Trophoblast cell (in vitro differentiated cells and primary cell): Measurements from ENCODE around the gene NELFA.

Experiments
- DNase-seq, 2 donors: peaks; one replicate each; pipeline ENCODE4 v3.0.0-alpha.2; 2016
- H2AFZ ChIP-seq: 2 replicates; pipeline ENCODE4 v1.6.1; 2013; ENCODE audit warnings: low read length, moderate library complexity, mild to moderate bottlenecking; ENCODE audit not compliant: insufficient read depth, poor library complexity
- H2AK5ac ChIP-seq: 2 replicates; pipeline ENCODE4 v1.6.1; 2013; ENCODE audit warnings: mild to moderate bottlenecking, low read length
- H2BK120ac ChIP-seq: 2 replicates; pipeline ENCODE4 v1.6.1; 2013; ENCODE audit warnings: low read length, mild to moderate bottlenecking, moderate library complexity; ENCODE audit not compliant: insufficient read depth, poor library complexity
- H2BK12ac ChIP-seq: 2 replicates; pipeline ENCODE4 v1.6.1; 2013; ENCODE audit warnings: mild to moderate bottlenecking, low read length, moderate library complexity
- H2BK5ac ChIP-seq: 2 replicates; pipeline ENCODE4 v1.6.1; 2013; ENCODE audit warnings: low read length, low read depth, moderate library complexity, mild to moderate bottlenecking; ENCODE audit not compliant: poor library complexity
- H3K14ac ChIP-seq: 2 replicates; pipeline ENCODE4 v1.6.1; 2013; ENCODE audit warnings: mild to moderate bottlenecking, low read length
- H3K18ac ChIP-seq: 2 replicates; pipeline ENCODE4 v1.6.1; 2013; ENCODE audit warnings: mild to moderate bottlenecking, low read length
- H3K23ac ChIP-seq: 2 replicates; pipeline ENCODE4 v1.6.1; 2013; ENCODE audit warnings: low read length
- H3K27ac ChIP-seq: 2 replicates; pipeline ENCODE4 v1.5.1; 2013; ENCODE audit warnings: low read depth, mild to moderate bottlenecking, inconsistent platforms, low read length, moderate library complexity
- H3K27me3 ChIP-seq: 2 replicates; pipeline ENCODE4 v1.6.1; 2013; ENCODE audit warnings: inconsistent platforms, mild to moderate bottlenecking, low read length, moderate library complexity; ENCODE audit not compliant: insufficient read depth
- H3K36me3 ChIP-seq, 2 experiments: 1 replicate in 1 of 2; 2 replicates in 1 of 2; pipeline ENCODE4 v1.6.1; 2013; ENCODE audit warnings: low read length in 2 of 2, mild to moderate bottlenecking in 2 of 2, moderate library complexity in 1 of 2; ENCODE audit not compliant: insufficient read depth in 2 of 2, control insufficient read depth in 1 of 2
- H3K4ac ChIP-seq: 2 replicates; pipeline ENCODE4 v1.6.1; 2013; ENCODE audit warnings: low read depth, mild to moderate bottlenecking, low read length, moderate library complexity
- H3K4me1 ChIP-seq, 2 experiments: 1 replicate in 1 of 2; 2 replicates in 1 of 2; pipeline ENCODE4 v1.6.1; 2013; ENCODE audit warnings: low read length in 2 of 2, mild to moderate bottlenecking in 2 of 2, moderate library complexity in 1 of 2; ENCODE audit not compliant: insufficient read depth in 2 of 2, control insufficient read depth in 1 of 2
- H3K4me2 ChIP-seq: 2 replicates; pipeline ENCODE4 v1.6.1; 2013; ENCODE audit warnings: inconsistent platforms, mild to moderate bottlenecking, low read length, moderate library complexity
- H3K4me3 ChIP-seq: 2 replicates; pipeline ENCODE4 v1.5.1; 2013; ENCODE audit warnings: mild to moderate bottlenecking, low read depth, low read length, inconsistent platforms
- H3K79me1 ChIP-seq: one replicate; pipeline ENCODE4 v1.6.1; 2013; ENCODE audit warnings: low read length
- H3K79me2 ChIP-seq: 2 replicates; pipeline ENCODE4 v1.6.1; 2013; ENCODE audit warnings: low read length, mild to moderate bottlenecking; ENCODE audit not compliant: control insufficient read depth, insufficient read depth, poor library complexity
- H3K9ac ChIP-seq: 2 replicates; pipeline ENCODE4 v1.6.1; 2013; ENCODE audit warnings: mild to moderate bottlenecking, low read length
- H3K9me3 ChIP-seq: 2 replicates; pipeline ENCODE4 v1.6.1; 2013; ENCODE audit warnings: low read depth, mild to moderate bottlenecking, control low read depth, inconsistent platforms, low read length; ENCODE audit not compliant: insufficient read depth
- H4K12ac ChIP-seq: 2 replicates; pipeline ENCODE4 v1.6.1; 2013; ENCODE audit warnings: low read depth, mild to moderate bottlenecking, low read length, moderate library complexity
- H4K8ac ChIP-seq: 2 replicates; pipeline ENCODE4 v1.6.1; 2013; ENCODE audit warnings: low read depth, mild to moderate bottlenecking, low read length, moderate library complexity
- H4K91ac ChIP-seq: one replicate; pipeline ENCODE4 v1.6.1; 2013; ENCODE audit warnings: low read depth, mild to moderate bottlenecking, low read length, moderate library complexity
- whole genome bisulfite sequencing: extraction: QIAGEN DNeasy Blood & Tissue Kit; methylation state at CpG from one replicate; pipeline ENCODE4 v1.1.7; 2013; ENCODE audit warnings: missing lambda C conversion rate; ENCODE audit not compliant: insufficient read length, insufficient coverage; ENCODE audit errors: extremely low coverage; 5-methylcytosine and 5-hydroxymethylcytosine counted together

The NELFA gene

GRCh38 chr4:2008671-2008920 lies 178 bp downstream of the NELFA start:
- Histone ChIP-seq H4K12ac (peak overlapping the region; percentile 91), H3K9ac (peak overlapping the region; percentile 81), H2BK5ac (peak overlapping the region; percentile 78), H3K18ac (peak overlapping the region; percentile 99), H4K91ac (peak overlapping the region; percentile 85), H2AFZ (peak overlapping the region; percentile 99), H3K4me3 (peak overlapping the region; percentile 93), H2BK12ac (no peak overlapping the region), H3K4ac (peak overlapping the region; percentile 73), H3K23ac (no peak overlapping the region), H2AK5ac (no peak overlapping the region), H3K36me3 (peaks cover 5 to 11% of the 10 kb centered on the region in 2 experiments), H3K14ac (peak overlapping the region; percentile 98), H3K4me2 (peak overlapping the region; percentile 98), H3K79me1 (peaks cover 5% of the 10 kb centered on the region), H3K9me3 (no peaks in the 10 kb centered on the region), H3K4me1 (peaks cover 7 to 8% of the 10 kb centered on the region in 2 experiments), H3K27me3 (peaks cover 1% of the 10 kb centered on the region), H3K27ac (peak overlapping the region; percentile 93), H3K79me2 (peaks cover 14% of the 10 kb centered on the region), H2BK120ac (peak overlapping the region; percentile 88), H4K8ac (peak overlapping the region; percentile 99)
- no peak for DNase-seq
- no CpG with 5 or more reads among the region's 27 CpGs for WGBS

- no peak overlapping the region for H3K18ac ChIP-seq
- H3K4me2 ChIP-seq, result peak overlapping the region; percentile 98
- no peaks in the 10 kb centered on the region for H3K9me3 ChIP-seq
- no peaks in the 10 kb centered on the region for H3K27me3 ChIP-seq
- H4K12ac ChIP-seq, result no peak overlapping the region
- H2BK120ac ChIP-seq, result no peak overlapping the region
- no peak overlapping the region for H3K27ac ChIP-seq
- H3K79me1 ChIP-seq, result peaks cover 5% of the 10 kb centered on the region
- no peak overlapping the region for H2AK5ac ChIP-seq
- H2BK12ac ChIP-seq, result no peak overlapping the region
- H3K79me2 ChIP-seq, result peaks cover 14% of the 10 kb centered on the region
- H2AFZ ChIP-seq, result no peak overlapping the region
- no peak overlapping the region for H2BK5ac ChIP-seq
- WGBS, result no CpG with 5 or more reads among the region's 57 CpGs
- H3K4me1 ChIP-seq, result peaks cover 7 to 8% of the 10 kb centered on the region in 2 experiments
- peak overlapping the region; percentile 30 for H3K4ac ChIP-seq
- H3K14ac ChIP-seq, result peak overlapping the region; percentile 24
- peak in 1 of 2 donors; percentile 29 for DNase-seq
- H3K23ac ChIP-seq, result no peak overlapping the region
- H3K36me3 ChIP-seq, result peaks cover 5 to 11% of the 10 kb centered on the region in 2 experiments
- H4K8ac ChIP-seq, result no peak overlapping the region
- H3K4me3 ChIP-seq, result peak overlapping the region; percentile 93
- H3K9ac ChIP-seq, result peak overlapping the region; percentile 81
- H4K91ac ChIP-seq, result no peak overlapping the region
Observed at GRCh38 chr4:2007804-2008670, 737 bp downstream of the NELFA start.

GRCh38 chr4:2006956-2007653 lies 1.7 kb downstream of the NELFA start:
- H3K4me3 ChIP-seq, result no peak overlapping the region
- peak in 1 of 2 donors; percentile 13 for DNase-seq
- no peak overlapping the region for H3K23ac ChIP-seq
- H3K4me1 ChIP-seq, result peaks cover 7 to 8% of the 10 kb centered on the region in 2 experiments
- no peak overlapping the region for H4K8ac ChIP-seq
- H3K9ac ChIP-seq, result no peak overlapping the region
- no peak overlapping the region for H2BK12ac ChIP-seq
- H4K91ac ChIP-seq, result no peak overlapping the region
- H3K27me3 ChIP-seq, result no peaks in the 10 kb centered on the region
- H3K14ac ChIP-seq, result no peak overlapping the region
- H3K27ac ChIP-seq, result no peak overlapping the region
- H3K79me1 ChIP-seq, result peaks cover 5% of the 10 kb centered on the region
- H3K18ac ChIP-seq, result no peak overlapping the region
- peaks cover 5 to 11% of the 10 kb centered on the region in 2 experiments for H3K36me3 ChIP-seq
- peak overlapping the region; percentile 77 for H3K4ac ChIP-seq
- H4K12ac ChIP-seq, result no peak overlapping the region
- no peak overlapping the region for H2AFZ ChIP-seq
- peaks cover 14% of the 10 kb centered on the region for H3K79me2 ChIP-seq
- H2BK120ac ChIP-seq, result no peak overlapping the region
- peak overlapping the region; percentile 98 for H3K4me2 ChIP-seq
- H3K9me3 ChIP-seq, result no peaks in the 10 kb centered on the region
- no CpG with 5 or more reads among the region's 15 CpGs for WGBS
- no peak overlapping the region for H2BK5ac ChIP-seq
- no peak overlapping the region for H2AK5ac ChIP-seq

- peak overlapping the region; percentile 4 for H3K4me3 ChIP-seq
- no peak overlapping the region for H4K91ac ChIP-seq
- H3K4me1 ChIP-seq, result peaks cover 7 to 8% of the 10 kb centered on the region in 2 experiments
- no peak overlapping the region for H2AK5ac ChIP-seq
- H3K4me2 ChIP-seq, result no peak overlapping the region
- peaks cover 5% of the 10 kb centered on the region for H3K79me1 ChIP-seq
- no peak for DNase-seq
- no peak overlapping the region for H4K8ac ChIP-seq
- H2BK5ac ChIP-seq, result no peak overlapping the region
- no peak overlapping the region for H3K18ac ChIP-seq
- H3K14ac ChIP-seq, result no peak overlapping the region
- H3K27me3 ChIP-seq, result no peaks in the 10 kb centered on the region
- H2AFZ ChIP-seq, result no peak overlapping the region
- H3K36me3 ChIP-seq, result peaks cover 5 to 11% of the 10 kb centered on the region in 2 experiments
- no peak overlapping the region for H3K27ac ChIP-seq
- no peak overlapping the region for H3K9ac ChIP-seq
- peak overlapping the region; percentile 21 for H3K23ac ChIP-seq
- no peak overlapping the region for H2BK120ac ChIP-seq
- H3K4ac ChIP-seq, result peak overlapping the region; percentile 73
- H3K79me2 ChIP-seq, result peaks cover 14% of the 10 kb centered on the region
- H3K9me3 ChIP-seq, result no peaks in the 10 kb centered on the region
- WGBS, result no CpG with 5 or more reads among the region's 7 CpGs
- no peak overlapping the region for H2BK12ac ChIP-seq
- no peak overlapping the region for H4K12ac ChIP-seq
Observed at GRCh38 chr4:2006367-2006766, 2.4 kb downstream of the NELFA start.
